Transverse colon (tissue), 4 donors: ENCODE data around the gene PLD5. TPM values are rescaled to one million over a fixed set of nuclear protein-coding genes. Genes with fewer than 3 reads are reported as not detected.

Experiments
- DNase-seq: peaks from one replicate; pipeline ENCODE4 v3.0.0-alpha.2; 2019
- H3K27ac ChIP-seq, 4 donors: fragments of 200-600 bp; sonication (generic); 2 replicates each; pipeline ENCODE4 v1.5.1; 2016 to 2018; ENCODE audit warnings: inconsistent platforms in 4 of 4
- H3K27me3 ChIP-seq: fragments of 200-600 bp; sonication (generic); 2 replicates; pipeline ENCODE4 v1.5.1; 2017; ENCODE audit warnings: inconsistent platforms
- H3K36me3 ChIP-seq, 4 donors: fragments of 200-600 bp; sonication (generic); 2 replicates each; pipeline ENCODE4 v1.5.1; 2017 to 2019; ENCODE audit warnings: inconsistent platforms in 4 of 4
- H3K4me1 ChIP-seq, 4 donors: fragments of 200-600 bp; sonication (generic); 2 replicates each; pipeline ENCODE4 v1.5.1; 2017 to 2020; ENCODE audit warnings: inconsistent platforms in 4 of 4
- H3K4me3 ChIP-seq, 4 donors: fragments of 200-600 bp; sonication (generic); 1 replicate in 1 of 4; 2 replicates in 3 of 4; pipeline versions ENCODE4 v1.5.1 to v1.6.1; 2017 to 2019; ENCODE audit warnings: inconsistent platforms in 4 of 4
- H3K9me3 ChIP-seq, 2 donors: fragments of 200-600 bp; sonication (generic); 2 replicates each; pipeline ENCODE4 v1.5.1; 2017 to 2019; ENCODE audit warnings: inconsistent platforms in 2 of 2
- EP300 ChIP-seq: sonication (generic); formaldehyde crosslinking; IDR thresholded peaks from one replicate; pipeline ENCODE4 v1.6.1; 2017; ENCODE audit warnings: antibody characterized with exemption, low read depth
- POLR2A ChIP-seq: fragments of 450-650 bp; IDR thresholded peaks from one replicate; pipeline ENCODE4 v1.6.1; 2016; ENCODE audit warnings: antibody characterized with exemption, mild to moderate bottlenecking, moderate library complexity
- POLR2AphosphoS5 ChIP-seq, 3 donors: sonication (generic); formaldehyde crosslinking; IDR thresholded peaks; one replicate each; pipeline ENCODE4 v1.6.1; 2016; ENCODE audit warnings: antibody characterized with exemption in 3 of 3
- WGBS, 2 donors: methylation state at CpG; one replicate each; pipeline ENCODE4 v1.1.5; 2018; ENCODE audit warnings: low coverage in 1 of 2; 5-methylcytosine and 5-hydroxymethylcytosine counted together
- in situ Hi-C, 4 donors: fragments of 200-750 bp; cut with MboI; loops; one replicate each; pipeline versions ENCODE4 v1.15.0 to v1.15.1; 2017; ENCODE audit warnings: low sequenced_read_pairs in 3 of 4, low pct_ligation_motif_present in 1 of 4, low pct_unique_long_range_greater_than_20kb in 1 of 4
- intact Hi-C: fragments of 100-400 bp; cut with DNase I; formaldehyde crosslinking; loops from one replicate; pipeline ENCODE4 v1.15.1; 2023; ENCODE audit warnings: low total_unique reads
- total RNA-seq, 4 donors: library from RNA; depleted of rRNA; stranded (reverse); fragments of >200 nt; gene quantifications; one replicate each; pipeline ENCODE4 v1.1.0, GENCODE V29; 2016
- TF ChIP-seq, protein P1 (sequence below), 5 experiments: fragments of 200-600 bp in 3 of 5; fragments of 450-650 bp in 2 of 5; sonication (generic) in 3 of 5; IDR thresholded peaks; 1 replicate in 2 of 5; 2 replicates in 3 of 5; pipeline ENCODE4 v1.5.1; 2016 to 2017; ENCODE audit warnings: antibody characterized with exemption in 5 of 5, inconsistent platforms in 3 of 5, mild to moderate bottlenecking in 2 of 5, moderate library complexity in 1 of 5

The PLD5 gene
- total RNA-seq, 4 donors from 2014 or later: 0.16 TPM; not detected in 3

DNA sequence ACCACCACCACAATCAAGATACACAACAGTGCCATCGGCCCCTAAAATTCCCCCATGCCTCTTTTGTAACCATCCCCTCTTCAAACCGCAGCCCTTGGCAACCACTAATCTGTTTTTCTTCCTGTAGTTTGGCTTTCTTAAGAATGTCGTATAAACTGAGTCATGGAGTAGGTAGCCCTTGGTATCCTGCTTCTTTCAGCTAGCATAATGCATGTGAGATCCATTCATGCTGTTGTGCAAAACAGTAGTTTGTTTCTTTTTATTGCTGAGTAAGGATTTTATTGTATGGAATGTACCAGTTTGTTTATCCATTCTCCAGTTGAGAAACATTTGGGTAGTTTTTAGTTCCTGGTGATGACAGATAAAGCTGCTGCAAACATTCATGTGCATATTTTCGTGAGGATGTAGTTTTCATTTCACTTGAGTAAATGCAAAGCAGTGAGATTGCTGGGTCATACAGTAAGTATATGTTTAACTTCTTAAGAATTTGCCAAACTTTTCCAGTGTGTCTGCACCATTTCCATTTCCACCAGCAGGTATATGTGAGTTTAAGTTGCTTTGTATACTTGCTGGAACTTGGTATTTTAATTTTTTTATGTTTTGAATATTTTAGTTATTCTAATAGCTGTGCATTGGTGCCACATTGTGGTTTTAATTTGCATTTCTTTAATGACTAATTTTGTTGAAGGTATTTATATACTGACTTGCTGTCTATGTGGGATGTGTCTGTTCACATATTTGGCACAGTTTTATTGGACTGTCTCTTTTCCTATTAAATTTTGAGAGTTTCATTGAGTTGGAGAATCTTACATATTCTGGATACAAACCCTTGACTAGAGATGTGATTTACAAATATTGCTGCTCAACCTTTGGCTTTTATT is 377.2 kb downstream of the PLD5 start:
- H3K36me3 ChIP-seq: no peaks in the 10 kb centered on the region
- DNase-seq: no peak
- in situ Hi-C loops: no loop called here
- no peaks in the 10 kb centered on the region for H3K4me1 ChIP-seq
- no peak overlapping the region for H3K4me3 ChIP-seq
- no peak overlapping the region for H3K27ac ChIP-seq
- TF ChIP-seq POLR2AphosphoS5 (IDR thresholded peaks at IDR 0.05) (no peak), POLR2A (no peak), EP300 (no peak)
- TF ChIP-seq, protein P1, sequence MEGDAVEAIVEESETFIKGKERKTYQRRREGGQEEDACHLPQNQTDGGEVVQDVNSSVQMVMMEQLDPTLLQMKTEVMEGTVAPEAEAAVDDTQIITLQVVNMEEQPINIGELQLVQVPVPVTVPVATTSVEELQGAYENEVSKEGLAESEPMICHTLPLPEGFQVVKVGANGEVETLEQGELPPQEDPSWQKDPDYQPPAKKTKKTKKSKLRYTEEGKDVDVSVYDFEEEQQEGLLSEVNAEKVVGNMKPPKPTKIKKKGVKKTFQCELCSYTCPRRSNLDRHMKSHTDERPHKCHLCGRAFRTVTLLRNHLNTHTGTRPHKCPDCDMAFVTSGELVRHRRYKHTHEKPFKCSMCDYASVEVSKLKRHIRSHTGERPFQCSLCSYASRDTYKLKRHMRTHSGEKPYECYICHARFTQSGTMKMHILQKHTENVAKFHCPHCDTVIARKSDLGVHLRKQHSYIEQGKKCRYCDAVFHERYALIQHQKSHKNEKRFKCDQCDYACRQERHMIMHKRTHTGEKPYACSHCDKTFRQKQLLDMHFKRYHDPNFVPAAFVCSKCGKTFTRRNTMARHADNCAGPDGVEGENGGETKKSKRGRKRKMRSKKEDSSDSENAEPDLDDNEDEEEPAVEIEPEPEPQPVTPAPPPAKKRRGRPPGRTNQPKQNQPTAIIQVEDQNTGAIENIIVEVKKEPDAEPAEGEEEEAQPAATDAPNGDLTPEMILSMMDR (IDR thresholded peaks at IDR 0.05): no peak
- 29 to 45% methylated on average over 4 of the region's 4 CpGs for WGBS, 2 donors
- intact Hi-C loops: no loop called here
- no peaks in the 10 kb centered on the region for H3K9me3 ChIP-seq
- H3K27me3 ChIP-seq: no peaks in the 10 kb centered on the region

DNA sequence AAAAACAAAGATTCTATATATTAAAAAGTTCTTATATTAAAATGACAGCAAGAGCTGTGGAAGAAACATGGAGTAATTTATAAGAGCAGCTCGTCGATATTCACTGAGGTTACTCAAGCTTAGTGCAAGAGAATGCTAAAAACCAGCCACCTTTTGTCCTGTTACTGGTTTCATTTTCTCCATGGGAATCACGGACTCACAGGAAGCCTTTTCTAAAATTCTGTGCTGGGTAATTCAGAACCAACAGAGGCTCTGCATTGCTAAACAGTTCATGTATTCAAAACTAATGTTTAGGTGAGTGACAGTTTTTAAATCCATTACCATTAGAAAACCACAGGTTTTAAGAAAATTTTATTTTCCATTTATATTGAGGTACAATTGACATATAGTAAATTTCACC is 377.8 kb downstream of the PLD5 start:
- no peak for TF ChIP-seq POLR2AphosphoS5 (IDR thresholded peaks at IDR 0.05)
- TF ChIP-seq, protein P1 (IDR thresholded peaks at IDR 0.05): no peak
- TF ChIP-seq EP300: no peak
- TF ChIP-seq POLR2A: no peak
- WGBS, 2 donors: 61 to 62% methylated on average over 3 of the region's 3 CpGs

GRCh38 chr1:242140836-242141235 is 383.7 kb downstream of the PLD5 start:
- H3K4me1 ChIP-seq: no peaks in the 10 kb centered on the region
- no peak for DNase-seq
- H3K4me3 ChIP-seq: no peak overlapping the region
- H3K27me3 ChIP-seq: no peaks in the 10 kb centered on the region
- no peak overlapping the region for H3K27ac ChIP-seq
- no peaks in the 10 kb centered on the region for H3K9me3 ChIP-seq
- in situ Hi-C loops (no loop called here), intact Hi-C loops (no loop called here)
- 100% methylated on average over 1 of the region's 1 CpG; no CpG with 5 or more reads in 1 of the 2 donors for WGBS, 2 donors
- H3K36me3 ChIP-seq: no peaks in the 10 kb centered on the region
- TF ChIP-seq POLR2AphosphoS5 (IDR thresholded peaks at IDR 0.05): no peak
- no peak for TF ChIP-seq POLR2A
- TF ChIP-seq, protein P1 (IDR thresholded peaks at IDR 0.05): no peak
- no peak for TF ChIP-seq EP300

More for the DNA sequence above, 377.8 kb downstream of the PLD5 start:
- no peak overlapping the region for H3K27ac ChIP-seq
- H3K4me3 ChIP-seq: no peak overlapping the region
- in situ Hi-C loops (no loop called here), intact Hi-C loops (no loop called here)
- DNase-seq: no peak
- no peaks in the 10 kb centered on the region for H3K27me3 ChIP-seq
- H3K4me1 ChIP-seq: no peaks in the 10 kb centered on the region
- no peaks in the 10 kb centered on the region for H3K36me3 ChIP-seq
- H3K9me3 ChIP-seq: no peaks in the 10 kb centered on the region

DNA sequence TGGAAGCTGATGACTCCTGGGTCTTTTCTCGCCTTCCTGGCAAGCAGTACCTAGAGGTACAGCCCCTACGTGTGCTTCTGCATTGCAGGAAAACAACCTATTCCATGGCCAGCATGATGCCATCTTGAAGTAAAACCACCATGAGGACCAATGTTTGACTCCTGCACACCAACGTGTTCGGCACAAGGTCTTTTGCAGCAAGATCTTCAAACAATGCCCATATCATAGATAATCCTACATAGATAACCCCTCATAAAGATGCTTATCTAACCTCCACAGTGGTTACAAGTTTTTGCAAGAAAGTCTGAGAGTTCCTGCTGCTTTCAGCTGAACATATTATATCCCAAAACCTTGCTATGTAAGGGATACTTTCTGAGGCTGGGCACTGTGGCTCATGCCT is 384.5 kb downstream of the PLD5 start:
- intact Hi-C loops (no loop called here), in situ Hi-C loops (no loop called here)
- 54% methylated on average over 4 of the region's 4 CpGs; no CpG with 5 or more reads in 1 of the 2 donors for WGBS, 2 donors
- DNase-seq: no peak
- no peaks in the 10 kb centered on the region for H3K4me1 ChIP-seq
- TF ChIP-seq, protein P1 (IDR thresholded peaks at IDR 0.05): no peak
- no peak for TF ChIP-seq POLR2AphosphoS5 (IDR thresholded peaks at IDR 0.05)
- TF ChIP-seq EP300: no peak
- TF ChIP-seq POLR2A: no peak
- no peaks in the 10 kb centered on the region for H3K36me3 ChIP-seq
- H3K27me3 ChIP-seq: no peaks in the 10 kb centered on the region
- no peak overlapping the region for H3K27ac ChIP-seq
- no peaks in the 10 kb centered on the region for H3K9me3 ChIP-seq
- no peak overlapping the region for H3K4me3 ChIP-seq
